NCI-H2196 treated with DMSO at 0.1 percent for 48 hours (cell line): ENCODE data around the gene IPPK.

Experiments used
- DNase-seq: peaks from one replicate; lab custom pipeline; 2025; ENCODE audit not compliant: unreplicated experiment; lab: John Stamatoyannopoulos, UW

The IPPK gene

DNA sequence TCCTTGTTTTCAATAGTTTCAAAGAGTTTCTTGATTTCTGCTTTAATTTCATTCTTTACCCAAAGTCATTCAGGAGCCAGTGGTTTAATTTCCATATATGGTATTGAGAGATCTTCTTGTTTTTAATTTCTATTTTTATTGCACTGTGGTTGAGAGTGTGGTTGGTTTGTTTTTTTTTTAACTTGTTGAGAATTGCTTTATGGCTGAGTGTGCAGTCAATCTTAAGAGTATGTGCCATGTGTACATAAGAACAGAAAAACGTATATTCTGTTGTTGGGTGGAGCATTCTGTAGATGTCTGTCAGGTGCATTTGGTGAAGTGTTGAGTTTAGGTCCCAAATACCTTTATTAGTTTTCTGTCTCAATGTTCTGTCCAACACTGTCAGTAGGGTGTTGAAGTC lies 26.7 kb upstream of the IPPK start:
- DNase-seq = no peak

GRCh38 chr9:92686954-92687353 lies 17.0 kb upstream of the IPPK start:
- no peak for DNase-seq

DNA sequence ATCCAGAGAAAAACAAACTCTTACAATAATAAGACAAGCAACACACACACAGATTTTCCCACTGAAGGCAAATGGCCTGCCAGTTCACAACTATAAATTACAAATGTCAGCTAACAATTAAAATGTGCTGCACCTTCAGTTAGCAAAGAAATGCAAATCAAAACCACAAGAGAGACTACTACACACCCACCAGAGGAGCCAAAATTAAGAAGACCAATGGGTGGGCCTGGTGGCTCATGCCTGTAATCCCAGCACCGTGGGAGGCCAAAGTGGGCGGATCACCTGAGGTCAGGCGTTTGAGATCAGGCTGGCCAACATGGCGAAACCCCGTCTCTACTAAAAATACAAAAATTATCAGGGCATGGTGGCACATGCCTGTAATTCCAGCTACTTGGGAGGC lies 15.1 kb upstream of the IPPK start:
- no peak for DNase-seq

DNA sequence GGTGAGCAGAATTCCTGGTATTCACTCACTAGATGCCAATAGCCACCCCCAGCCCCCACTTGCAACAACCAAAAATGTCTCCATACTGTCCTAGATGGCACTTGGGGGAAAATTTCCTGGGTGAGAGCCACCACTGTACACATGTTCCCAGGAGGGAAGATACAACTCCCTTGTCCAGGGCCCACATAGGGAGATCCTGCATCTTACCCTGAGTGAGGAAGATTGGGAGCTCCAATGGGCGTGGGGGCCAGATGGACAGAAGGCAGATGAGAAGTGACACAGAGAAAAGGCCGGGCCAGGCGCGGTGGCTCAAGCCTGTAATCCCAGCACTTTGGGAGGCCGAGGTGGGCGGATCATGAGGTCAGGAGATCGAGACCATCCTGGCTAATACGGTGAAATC lies 12.3 kb upstream of the IPPK start:
- DNase-seq = no peak

DNA sequence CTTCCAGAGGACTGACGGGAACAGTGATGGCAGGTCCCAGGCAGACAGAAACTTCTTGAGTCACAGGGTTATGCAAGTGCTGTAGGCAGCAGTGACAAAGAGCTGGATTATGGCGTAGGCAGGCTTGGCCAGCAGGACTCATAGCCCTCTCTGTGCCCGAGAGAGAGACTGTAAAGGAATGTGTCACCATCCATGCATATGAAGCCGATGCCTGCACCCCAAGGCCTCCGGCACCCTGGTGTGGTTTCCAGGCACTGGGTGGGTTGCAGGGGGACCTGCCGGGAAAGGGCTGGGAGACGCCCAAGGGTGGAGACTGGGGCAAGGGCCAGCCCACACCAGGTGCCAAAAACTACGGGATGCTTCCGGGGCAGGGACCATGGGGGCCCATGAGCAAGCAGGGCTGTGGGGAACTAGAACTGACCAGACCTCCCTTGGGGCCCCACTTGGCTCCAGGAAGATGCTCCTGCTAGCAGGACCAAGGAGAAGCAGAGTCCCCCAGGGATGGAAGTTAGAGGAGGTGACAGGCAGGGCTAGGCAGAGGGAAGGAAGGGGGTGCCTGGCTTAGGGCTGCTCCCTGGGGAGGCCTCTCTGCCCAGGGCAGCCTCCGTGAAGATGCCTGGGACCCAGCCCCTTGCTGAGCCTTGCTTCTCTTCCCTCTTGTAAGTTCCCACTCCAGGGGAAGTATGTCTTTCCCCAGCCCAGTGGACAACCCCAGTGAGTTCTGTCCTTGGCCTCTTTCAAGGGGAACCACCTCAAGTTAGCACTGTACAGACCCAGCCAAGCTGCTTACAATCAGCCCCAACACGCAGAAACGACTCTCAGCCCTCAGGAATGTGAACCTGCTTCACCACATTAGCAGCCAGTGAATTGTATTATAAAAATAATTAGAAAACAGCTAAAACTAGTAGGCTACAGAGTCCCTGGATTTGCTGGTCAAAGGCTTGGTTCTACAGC lies 10.5 kb upstream of the IPPK start:
- DNase-seq = no peak

DNA sequence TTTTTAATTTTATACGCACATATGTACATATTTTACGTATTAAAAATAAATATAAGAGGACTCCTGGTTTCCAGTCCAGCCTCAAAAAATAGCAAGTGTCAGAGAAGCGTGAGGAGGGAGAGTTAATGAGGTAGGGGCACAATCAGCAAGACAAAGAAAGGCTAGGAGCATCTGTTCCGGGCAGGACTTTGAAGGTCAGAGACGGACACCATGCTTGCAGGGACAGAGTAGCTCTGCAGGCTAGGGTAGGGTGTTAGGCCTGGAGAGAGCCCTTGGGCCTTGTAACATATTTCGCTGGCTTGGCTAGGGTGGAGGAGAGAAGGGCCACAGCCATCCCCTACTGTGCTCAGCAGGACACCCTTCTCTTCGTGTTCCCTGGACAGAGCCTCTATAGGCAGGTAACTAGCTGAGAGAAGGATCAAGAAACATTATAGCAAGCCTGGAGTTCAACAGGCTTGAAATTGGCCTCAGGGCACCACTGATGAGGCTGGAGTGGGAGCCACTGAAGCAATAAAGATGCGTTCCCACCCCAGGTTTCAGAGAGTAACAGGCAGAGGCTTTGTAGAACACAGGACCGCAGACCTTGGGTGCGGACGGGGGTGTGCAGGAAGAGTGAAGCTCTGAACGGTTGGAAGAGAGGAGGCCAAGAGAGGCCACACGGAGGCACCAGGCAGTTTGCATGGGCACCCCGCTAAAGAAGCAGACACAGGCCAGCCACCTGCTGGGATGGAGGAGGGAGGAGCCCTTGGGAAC lies 9.7 kb upstream of the IPPK start:
- no peak for DNase-seq

- DNase-seq = no peak
Observed at GRCh38 chr9:92671323-92671722, 1.4 kb upstream of the IPPK start.

DNA sequence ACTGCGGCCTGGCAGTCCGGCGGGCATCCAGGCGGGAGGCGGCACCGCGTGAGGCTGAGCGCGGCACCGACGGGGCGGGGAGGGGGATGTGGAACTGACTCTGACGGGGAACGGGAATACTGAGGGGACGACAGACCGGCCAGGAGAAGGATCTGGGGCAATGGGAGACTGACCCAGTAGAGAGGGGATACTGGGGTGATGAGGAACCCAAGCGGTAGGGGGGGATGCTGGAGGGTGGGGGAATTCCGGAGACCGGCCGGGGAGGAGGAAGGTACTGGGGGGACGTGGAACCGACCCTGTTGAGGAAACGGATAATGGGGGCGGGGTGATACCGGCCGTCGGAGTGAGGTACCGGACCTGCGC lies 423 bp downstream of the IPPK start:
- no peak for DNase-seq

GRCh38 chr9:92668746-92669526 lies 995 bp downstream of the IPPK start:
- DNase-seq = no peak

DNA sequence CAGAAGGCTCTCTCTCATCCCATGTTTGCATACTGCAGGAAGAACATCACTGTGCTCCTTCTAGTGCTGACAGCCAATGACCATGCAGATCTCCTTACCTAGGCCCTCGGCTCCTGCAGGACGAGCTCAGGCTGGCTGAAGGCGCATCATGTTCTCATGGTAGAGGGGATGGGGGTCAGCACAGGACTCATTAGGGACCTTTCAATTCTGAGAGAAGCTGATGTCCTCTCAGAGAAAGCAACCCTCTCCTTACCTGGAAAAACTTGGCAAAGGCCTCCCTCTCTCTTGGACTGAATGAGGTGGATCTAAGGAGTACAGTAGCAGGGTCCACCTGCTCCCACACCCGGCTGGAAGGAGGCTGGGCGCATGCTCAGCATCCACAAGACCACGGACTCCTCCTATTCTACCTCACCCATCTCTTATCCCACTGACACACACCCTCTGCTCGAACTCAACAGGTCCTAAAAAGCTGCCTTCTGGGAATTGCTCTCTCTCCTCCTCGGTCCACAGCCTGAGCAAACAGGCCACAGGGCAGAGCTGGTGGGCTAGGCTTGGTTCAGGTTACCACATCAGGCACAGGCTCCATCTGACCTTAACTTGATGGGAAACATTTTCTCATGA lies 2.9 kb downstream of the IPPK start:
- DNase-seq = no peak

GRCh38 chr9:92666236-92666635 lies 3.7 kb downstream of the IPPK start:
- no peak for DNase-seq

GRCh38 chr9:92665836-92666235 lies 4.1 kb downstream of the IPPK start:
- no peak for DNase-seq

DNA sequence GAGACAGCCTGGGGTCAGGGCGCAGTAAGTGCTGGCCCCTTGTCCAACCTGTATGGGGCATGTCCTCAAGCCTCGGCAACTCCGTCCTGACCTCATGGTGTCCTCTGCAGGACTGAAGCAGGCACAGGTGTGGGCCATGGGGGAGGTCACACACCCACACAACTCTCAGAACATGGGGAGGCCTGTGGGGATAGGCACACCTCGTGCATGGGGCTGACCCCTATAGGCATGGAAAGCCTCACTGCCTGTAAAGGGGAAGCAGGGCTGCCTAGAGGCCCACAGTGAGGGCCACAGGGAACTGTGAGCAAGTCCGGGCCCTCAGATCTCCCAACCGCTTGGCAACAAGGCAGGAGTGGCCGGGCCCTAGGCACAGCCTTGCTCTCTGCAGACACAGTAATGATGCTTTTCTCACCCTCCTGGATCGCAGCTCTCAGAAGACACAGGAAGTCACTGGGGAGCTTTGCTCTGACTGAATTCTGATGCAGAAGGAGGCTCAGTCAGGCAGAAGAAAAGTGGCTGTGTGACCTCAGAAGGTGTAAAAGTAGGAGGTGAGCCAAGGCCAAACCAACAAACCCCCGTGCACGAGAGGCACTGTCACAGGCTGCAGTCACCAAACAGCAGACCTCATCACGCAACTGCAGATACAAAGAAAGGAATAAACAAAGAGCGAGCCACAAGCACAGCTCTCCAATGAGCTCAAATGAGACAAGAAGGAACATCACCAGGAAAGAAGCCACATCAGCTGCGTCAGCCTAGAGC lies 5.4 kb downstream of the IPPK start:
- DNase-seq = no peak

GRCh38 chr9:92663951-92664350 lies 6.0 kb downstream of the IPPK start:
- no peak for DNase-seq

DNA sequence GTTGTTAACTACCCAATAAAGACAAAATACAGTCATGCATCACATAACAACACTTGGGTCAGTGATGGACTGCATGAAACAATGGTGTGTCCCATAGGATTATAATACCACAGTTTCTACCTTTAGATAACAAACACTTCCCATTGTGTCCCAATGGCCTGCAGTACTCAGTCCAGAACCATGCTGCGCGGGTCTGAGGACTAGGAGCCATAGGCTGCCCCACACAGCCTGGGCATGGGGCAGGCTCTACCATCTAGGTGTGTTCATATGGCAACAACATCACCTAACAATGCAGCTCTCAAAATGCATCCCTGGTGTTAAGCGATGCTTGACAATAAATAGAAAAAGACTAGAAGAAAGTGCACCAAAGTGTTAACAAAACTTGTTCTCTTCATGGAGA lies 6.8 kb downstream of the IPPK start:
- no peak for DNase-seq

DNA sequence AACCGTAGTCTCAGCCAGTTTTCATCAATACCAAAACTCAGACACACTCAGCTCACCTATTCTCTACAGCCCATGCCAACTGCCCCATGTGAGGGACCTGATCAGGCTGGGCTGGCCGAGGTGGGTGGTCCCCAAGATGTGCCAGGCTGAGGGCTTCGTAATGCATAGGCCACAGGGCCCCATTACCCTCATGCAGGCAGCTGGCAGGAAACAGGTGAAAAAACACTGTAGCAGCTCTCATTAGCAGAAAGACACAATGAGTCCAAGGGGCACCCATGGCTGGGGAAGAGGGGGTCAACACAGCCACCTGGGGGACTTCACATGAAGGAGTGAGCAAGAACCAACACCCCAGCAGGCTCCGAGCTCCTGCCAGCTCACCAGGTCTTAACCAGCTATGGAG lies 8.2 kb downstream of the IPPK start:
- DNase-seq = no peak

- no peak for DNase-seq
Observed at GRCh38 chr9:92661127-92661526, 8.8 kb downstream of the IPPK start.

GRCh38 chr9:92660266-92660665 lies 9.7 kb downstream of the IPPK start:
- DNase-seq = no peak

GRCh38 chr9:92659601-92660000 lies 10.3 kb downstream of the IPPK start:
- DNase-seq = no peak

- DNase-seq = no peak
Observed at GRCh38 chr9:92658611-92659010, 11.3 kb downstream of the IPPK start.
